Right lobe of liver (tissue), 6 donors: ENCODE results near the gene PAFAH1B1. TPM values are rescaled to one million over a fixed set of nuclear protein-coding genes. Genes with fewer than 3 reads are reported as not detected.

Experiments
- ATAC-seq, 4 donors: fragments of 200-7000 bp; cut with Tn5 transposase; one replicate each; pipeline ENCODE4 v1.9.1; 2020; ENCODE audit warnings: mild to moderate bottlenecking in 4 of 4, moderate library complexity in 4 of 4
- DNase-seq, 3 donors: peaks; one replicate each; pipeline ENCODE4 v3.0.0-alpha.2; 2020
- H3K27ac ChIP-seq, 3 donors: fragments of 200-600 bp; one replicate each; pipeline ENCODE4 v1.8.0; 2022
- H3K27me3 ChIP-seq, 2 donors: fragments of 200-600 bp; one replicate each; pipeline ENCODE4 v1.8.0; 2022
- H3K36me3 ChIP-seq, 4 donors: fragments of 200-600 bp; sonication (generic) in 1 of 4; one replicate each; pipeline versions ENCODE4 v1.5.1 to v1.8.0; 2017 to 2022; ENCODE audit warnings: control low read depth in 1 of 4
- H3K4me1 ChIP-seq, 4 donors: fragments of 200-600 bp; sonication (generic) in 1 of 4; one replicate each; pipeline versions ENCODE4 v1.5.1 to v1.8.0; 2017 to 2022; ENCODE audit warnings: control low read depth in 1 of 4
- H3K4me3 ChIP-seq, 3 donors: fragments of 200-600 bp; one replicate each; pipeline ENCODE4 v1.8.0; 2022
- H3K9me3 ChIP-seq, 4 donors: fragments of 200-600 bp; sonication (generic) in 1 of 4; one replicate each; pipeline versions ENCODE4 v1.5.1 to v1.8.0; 2017 to 2022; ENCODE audit warnings: control low read depth in 1 of 4
- POLR2A ChIP-seq: fragments of 450-650 bp; IDR thresholded peaks from one replicate; pipeline ENCODE4 v1.6.1; 2017; ENCODE audit warnings: antibody characterized with exemption, mild to moderate bottlenecking
- WGBS: methylation state at CpG from one replicate; pipeline ENCODE4 v1.1.6; 2018; ENCODE audit warnings: low coverage, low lambda C conversion rate; ENCODE audit not compliant: insufficient coverage; ENCODE audit errors: missing lambda C conversion rate; 5-methylcytosine and 5-hydroxymethylcytosine counted together
- intact Hi-C, 2 donors: fragments of 100-400 bp; cut with DNase I; formaldehyde crosslinking; loops; one replicate each; pipeline versions ENCODE4 v1.11.2 to v1.14.1; 2022
- total RNA-seq, 6 experiments: library from RNA; depleted of rRNA in 2 of 6; stranded (reverse); fragments of >200 nt in 2 of 6; fragmentation: NEBNext Ultra II Directional in 3 of 6; extraction: Animal tissue kit (Norgen Biotek cat#: 25700) in 3 of 6; gene quantifications; one replicate each; pipeline versions ENCODE4 v1.1.0 to v1.2.4, GENCODE V29; 2016 to 2023
- TF ChIP-seq, protein P1 (sequence below), 4 donors: fragments of 200-600 bp in 3 of 4; fragments of 450-650 bp in 1 of 4; IDR thresholded peaks; one replicate each; pipeline versions ENCODE4 v1.5.1 to v1.8.0; 2016 to 2022; ENCODE audit warnings: antibody characterized with exemption in 4 of 4, mild to moderate bottlenecking in 2 of 4
- donor health status: DM: no; HTN: yes; CAD: no.
- donor health status: DM: no; HTN: no; CAD: no.
- donor health status: DM: no; HTN: no; CAD: no.
- donor health status: DM: no; HTN: yes; CAD: no.
- donor health status: DM: no; HTN: yes; CAD: no.

Gene PAFAH1B1
- total RNA-seq, 6 experiments from 2014 or later: 32.6 to 69.9 (median 42.2) TPM

DNA sequence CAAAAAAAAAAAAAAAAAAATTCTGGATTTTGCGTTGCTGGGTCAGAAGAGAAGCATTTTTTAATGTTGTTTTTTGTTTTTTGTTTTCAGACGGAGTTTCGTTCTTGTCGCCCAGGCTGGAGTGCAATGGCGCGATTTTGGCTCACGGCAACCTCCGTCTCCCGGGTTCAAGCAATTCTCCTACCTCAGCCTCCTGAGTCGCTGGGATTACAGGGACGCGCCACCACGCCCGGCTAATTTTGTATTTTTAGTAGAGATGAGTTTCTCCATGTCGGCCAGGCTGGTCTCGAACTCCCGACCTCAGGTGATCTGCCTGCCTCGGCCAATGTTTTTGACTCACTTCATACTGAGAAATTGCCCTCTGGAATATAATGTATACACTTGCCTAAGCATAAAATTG is 11.0 kb upstream of the PAFAH1B1 start:
- 94% methylated on average over 18 of the region's 18 CpGs for WGBS
- Histone ChIP-seq H3K4me1 (no peaks in the 10 kb centered on the region), H3K27ac (no peak overlapping the region), H3K4me3 (no peak overlapping the region), H3K36me3 (no peaks in the 10 kb centered on the region), H3K27me3 (no peaks in the 10 kb centered on the region), H3K9me3 (no peaks in the 10 kb centered on the region)
- DNase-seq: no peak
- TF ChIP-seq, protein P1, sequence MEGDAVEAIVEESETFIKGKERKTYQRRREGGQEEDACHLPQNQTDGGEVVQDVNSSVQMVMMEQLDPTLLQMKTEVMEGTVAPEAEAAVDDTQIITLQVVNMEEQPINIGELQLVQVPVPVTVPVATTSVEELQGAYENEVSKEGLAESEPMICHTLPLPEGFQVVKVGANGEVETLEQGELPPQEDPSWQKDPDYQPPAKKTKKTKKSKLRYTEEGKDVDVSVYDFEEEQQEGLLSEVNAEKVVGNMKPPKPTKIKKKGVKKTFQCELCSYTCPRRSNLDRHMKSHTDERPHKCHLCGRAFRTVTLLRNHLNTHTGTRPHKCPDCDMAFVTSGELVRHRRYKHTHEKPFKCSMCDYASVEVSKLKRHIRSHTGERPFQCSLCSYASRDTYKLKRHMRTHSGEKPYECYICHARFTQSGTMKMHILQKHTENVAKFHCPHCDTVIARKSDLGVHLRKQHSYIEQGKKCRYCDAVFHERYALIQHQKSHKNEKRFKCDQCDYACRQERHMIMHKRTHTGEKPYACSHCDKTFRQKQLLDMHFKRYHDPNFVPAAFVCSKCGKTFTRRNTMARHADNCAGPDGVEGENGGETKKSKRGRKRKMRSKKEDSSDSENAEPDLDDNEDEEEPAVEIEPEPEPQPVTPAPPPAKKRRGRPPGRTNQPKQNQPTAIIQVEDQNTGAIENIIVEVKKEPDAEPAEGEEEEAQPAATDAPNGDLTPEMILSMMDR (IDR thresholded peaks at IDR 0.05): no peak
- no peak for TF ChIP-seq POLR2A
- intact Hi-C loops: no loop called here
- ATAC-seq: no peak

GRCh38 chr17:2591040-2591640 is 2.3 kb upstream of the PAFAH1B1 start:
- ATAC-seq: no peak
- no peak for DNase-seq
- intact Hi-C loops: no loop called here

GRCh38 chr17:2593821-2594721 is 617 bp downstream of the PAFAH1B1 start:
- H3K27ac ChIP-seq: peak overlapping the region; percentile 97 to 99 (median 98)
- H3K36me3 ChIP-seq: no peaks in the 10 kb centered on the region
- WGBS: 0% methylated on average over 10 of the region's 80 CpGs
- DNase-seq: peak; percentile 83 to 89 (median 83)
- ATAC-seq: peak; percentile 75 to 86 (median 82)
- peaks cover 0 to 32% (median 0%) of the 10 kb centered on the region in 4 donors for H3K4me1 ChIP-seq
- TF ChIP-seq, protein P1 (IDR thresholded peaks at IDR 0.05): no peak
- no peak for TF ChIP-seq POLR2A
- H3K27me3 ChIP-seq: no peaks in the 10 kb centered on the region
- H3K9me3 ChIP-seq: no peaks in the 10 kb centered on the region
- H3K4me3 ChIP-seq: peak overlapping the region; percentile 93 to 97 (median 95)
- intact Hi-C loops: no loop called here

More at GRCh38 chr17:2591040-2591640, 2.3 kb upstream of the PAFAH1B1 start:
- Histone ChIP-seq H3K4me1 (peaks cover 0 to 16% (median 0%) of the 10 kb centered on the region in 4 donors), H3K27me3 (no peaks in the 10 kb centered on the region), H3K36me3 (no peaks in the 10 kb centered on the region), H3K27ac (no peak overlapping the region), H3K4me3 (no peak overlapping the region), H3K9me3 (no peaks in the 10 kb centered on the region)
- TF ChIP-seq, protein P1 (IDR thresholded peaks at IDR 0.05): no peak
- no peak for TF ChIP-seq POLR2A
- 100% methylated on average over 1 of the region's 16 CpGs for WGBS

GRCh38 chr17:2594722-2595599 is 1.5 kb downstream of the PAFAH1B1 start:
- ATAC-seq (no peak), DNase-seq (no peak)
- peak overlapping the region; percentile 93 to 97 (median 95) for H3K4me3 ChIP-seq
- no peaks in the 10 kb centered on the region for H3K36me3 ChIP-seq
- H3K4me1 ChIP-seq: peaks cover 0 to 37% (median 0%) of the 10 kb centered on the region in 4 donors
- TF ChIP-seq, protein P1 (IDR thresholded peaks at IDR 0.05): no peak
- TF ChIP-seq POLR2A: no peak
- H3K27me3 ChIP-seq: no peaks in the 10 kb centered on the region
- H3K9me3 ChIP-seq: no peaks in the 10 kb centered on the region
- intact Hi-C loops: no loop called here
- peak overlapping the region; percentile 97 to 99 (median 98) for H3K27ac ChIP-seq
- WGBS: 4% methylated on average over 14 of the region's 16 CpGs
